ENCODE results near the gene FAM114A1.

The FAM114A1 gene

GRCh38 chr4:38867478-38868058, at the start of gene FAM114A1:
Gene FAM114A1, plus strand, starts transcription at chr4:38867806. Its CDS starts 10,273 bp downstream, at chr4:38878079.
- DNase-seq, result peak; percentile 37
- Mint-ChIP-seq H3K9me3 (no peaks in the 10 kb centered on the region), H3K27ac (peak within 1 kb of the TSS; percentile 24), H3K4me3 (peak within 1 kb of the TSS; percentile 71), H3K27me3 (peaks cover 23% of the 10 kb centered on the region), H3K36me3 (ENCODE audit: low read depth) (no peaks in the 10 kb centered on the region), H3K4me1 (peaks cover 10% of the 10 kb centered on the region)
- peak; percentile 75 for ATAC-seq

GRCh38 chr4:38818441-38818976, 49.1 kb upstream of the FAM114A1 start:
- ATAC-seq (no peak), DNase-seq (no peak)
- peak overlapping the region; percentile 25 for H3K27ac Mint-ChIP-seq
- peaks cover 17% of the 10 kb centered on the region for H3K9me3 Mint-ChIP-seq
- H3K4me3 Mint-ChIP-seq, result no peak overlapping the region
- peaks cover 2% of the 10 kb centered on the region for H3K27me3 Mint-ChIP-seq
- H3K4me1 Mint-ChIP-seq, result peaks cover 32% of the 10 kb centered on the region
- peaks cover 9% of the 10 kb centered on the region for H3K36me3 Mint-ChIP-seq (ENCODE audit: low read depth)

- Mint-ChIP-seq H3K4me3 (peak overlapping the region; percentile 7), H3K4me1 (peaks cover 32% of the 10 kb centered on the region), H3K27ac (peak overlapping the region; percentile 55), H3K27me3 (peaks cover 2% of the 10 kb centered on the region), H3K9me3 (peaks cover 18% of the 10 kb centered on the region), H3K36me3 (ENCODE audit: low read depth) (peaks cover 9% of the 10 kb centered on the region)
- ATAC-seq, result peak; percentile 64
- no peak for DNase-seq
Observed at GRCh38 chr4:38819569-38819968, 48.0 kb upstream of the FAM114A1 start.

GRCh38 chr4:38820329-38821061, 47.1 kb upstream of the FAM114A1 start:
- peaks cover 11% of the 10 kb centered on the region for H3K36me3 Mint-ChIP-seq (ENCODE audit: low read depth)
- ATAC-seq (no peak), DNase-seq (no peak)
- H3K27me3 Mint-ChIP-seq, result peaks cover 2% of the 10 kb centered on the region
- H3K4me1 Mint-ChIP-seq, result peaks cover 32% of the 10 kb centered on the region
- H3K9me3 Mint-ChIP-seq, result peaks cover 17% of the 10 kb centered on the region
- H3K4me3 Mint-ChIP-seq, result no peak overlapping the region
- peak overlapping the region; percentile 55 for H3K27ac Mint-ChIP-seq

GRCh38 chr4:38821739-38822138, 45.9 kb upstream of the FAM114A1 start:
- no peak overlapping the region for H3K4me3 Mint-ChIP-seq
- H3K9me3 Mint-ChIP-seq, result peaks cover 22% of the 10 kb centered on the region
- no peak overlapping the region for H3K27ac Mint-ChIP-seq
- ATAC-seq, result no peak
- peaks cover 24% of the 10 kb centered on the region for H3K4me1 Mint-ChIP-seq
- DNase-seq, result no peak
- H3K27me3 Mint-ChIP-seq, result no peaks in the 10 kb centered on the region
- H3K36me3 Mint-ChIP-seq (ENCODE audit: low read depth), result peaks cover 11% of the 10 kb centered on the region

- Mint-ChIP-seq H3K4me3 (no peak overlapping the region), H3K27me3 (no peaks in the 10 kb centered on the region), H3K27ac (no peak overlapping the region), H3K9me3 (peaks cover 22% of the 10 kb centered on the region), H3K36me3 (ENCODE audit: low read depth) (peaks cover 11% of the 10 kb centered on the region), H3K4me1 (peaks cover 24% of the 10 kb centered on the region)
- ATAC-seq, result no peak
- no peak for DNase-seq
Observed at GRCh38 chr4:38822748-38823303, 44.8 kb upstream of the FAM114A1 start.

- Mint-ChIP-seq H3K4me3 (no peak overlapping the region), H3K27ac (no peak overlapping the region), H3K36me3 (ENCODE audit: low read depth) (peaks cover 11% of the 10 kb centered on the region), H3K9me3 (peaks cover 22% of the 10 kb centered on the region), H3K4me1 (peaks cover 19% of the 10 kb centered on the region), H3K27me3 (no peaks in the 10 kb centered on the region)
- ATAC-seq (no peak), DNase-seq (no peak)
Observed at GRCh38 chr4:38823766-38824165, 43.8 kb upstream of the FAM114A1 start.

GRCh38 chr4:38829237-38829636, 38.4 kb upstream of the FAM114A1 start:
- H3K27ac Mint-ChIP-seq, result no peak overlapping the region
- no peaks in the 10 kb centered on the region for H3K4me1 Mint-ChIP-seq
- H3K27me3 Mint-ChIP-seq, result no peaks in the 10 kb centered on the region
- no peak overlapping the region for H3K4me3 Mint-ChIP-seq
- peaks cover 7% of the 10 kb centered on the region for H3K36me3 Mint-ChIP-seq (ENCODE audit: low read depth)
- DNase-seq, result no peak
- no peak for ATAC-seq
- peaks cover 8% of the 10 kb centered on the region for H3K9me3 Mint-ChIP-seq

- no peak overlapping the region for H3K27ac Mint-ChIP-seq
- no peaks in the 10 kb centered on the region for H3K27me3 Mint-ChIP-seq
Observed at GRCh38 chr4:38831653-38832052, 36.0 kb upstream of the FAM114A1 start.

GRCh38 chr4:38832206-38832605, 35.4 kb upstream of the FAM114A1 start:
- H3K27me3 Mint-ChIP-seq, result no peaks in the 10 kb centered on the region
- ATAC-seq (no peak), DNase-seq (no peak)
- H3K4me3 Mint-ChIP-seq, result no peak overlapping the region
- peaks cover 20% of the 10 kb centered on the region for H3K36me3 Mint-ChIP-seq (ENCODE audit: low read depth)
- H3K9me3 Mint-ChIP-seq, result peaks cover 16% of the 10 kb centered on the region
- peaks cover 4% of the 10 kb centered on the region for H3K4me1 Mint-ChIP-seq
- H3K27ac Mint-ChIP-seq, result no peak overlapping the region

More at GRCh38 chr4:38831653-38832052, 36.0 kb upstream of the FAM114A1 start:
- no peak for ATAC-seq
- H3K9me3 Mint-ChIP-seq, result peaks cover 16% of the 10 kb centered on the region
- DNase-seq, result no peak
- H3K4me3 Mint-ChIP-seq, result no peak overlapping the region
- H3K4me1 Mint-ChIP-seq, result no peaks in the 10 kb centered on the region
- H3K36me3 Mint-ChIP-seq (ENCODE audit: low read depth), result peaks cover 20% of the 10 kb centered on the region

GRCh38 chr4:38832624-38833528, 34.7 kb upstream of the FAM114A1 start:
- peak; percentile 40 for ATAC-seq
- H3K36me3 Mint-ChIP-seq (ENCODE audit: low read depth), result peaks cover 20% of the 10 kb centered on the region
- H3K27me3 Mint-ChIP-seq, result no peaks in the 10 kb centered on the region

GRCh38 chr4:38834570-38834969, 33.0 kb upstream of the FAM114A1 start:
- peaks cover 19% of the 10 kb centered on the region for H3K4me1 Mint-ChIP-seq
- peaks cover 20% of the 10 kb centered on the region for H3K36me3 Mint-ChIP-seq (ENCODE audit: low read depth)
- no peak overlapping the region for H3K27ac Mint-ChIP-seq
- peaks cover 16% of the 10 kb centered on the region for H3K9me3 Mint-ChIP-seq
- H3K4me3 Mint-ChIP-seq, result no peak overlapping the region
- DNase-seq (no peak), ATAC-seq (no peak)
- no peaks in the 10 kb centered on the region for H3K27me3 Mint-ChIP-seq

More at GRCh38 chr4:38832624-38833528, 34.7 kb upstream of the FAM114A1 start:
- no peak overlapping the region for H3K4me3 Mint-ChIP-seq
- no peak for DNase-seq
- peaks cover 16% of the 10 kb centered on the region for H3K9me3 Mint-ChIP-seq
- peaks cover 11% of the 10 kb centered on the region for H3K4me1 Mint-ChIP-seq
- no peak overlapping the region for H3K27ac Mint-ChIP-seq

GRCh38 chr4:38837334-38837733, 30.3 kb upstream of the FAM114A1 start:
- no peaks in the 10 kb centered on the region for H3K27me3 Mint-ChIP-seq
- H3K27ac Mint-ChIP-seq, result peak overlapping the region; percentile 6
- H3K36me3 Mint-ChIP-seq (ENCODE audit: low read depth), result peaks cover 20% of the 10 kb centered on the region
- H3K4me3 Mint-ChIP-seq, result no peak overlapping the region
- no peak for DNase-seq
- ATAC-seq, result peak; percentile 43
- H3K9me3 Mint-ChIP-seq, result peaks cover 16% of the 10 kb centered on the region
- peaks cover 19% of the 10 kb centered on the region for H3K4me1 Mint-ChIP-seq

- Mint-ChIP-seq H3K27ac (peak overlapping the region; percentile 6), H3K36me3 (ENCODE audit: low read depth) (peaks cover 20% of the 10 kb centered on the region), H3K9me3 (peaks cover 16% of the 10 kb centered on the region), H3K4me1 (peaks cover 19% of the 10 kb centered on the region), H3K27me3 (no peaks in the 10 kb centered on the region), H3K4me3 (no peak overlapping the region)
- DNase-seq, result no peak
- ATAC-seq, result peak; percentile 57
Observed at GRCh38 chr4:38837849-38838248, 29.8 kb upstream of the FAM114A1 start.

All from activated naive CD8-positive, alpha-beta T cell treated with anti-CD3 and anti-CD28 coated beads, Interleukin-2, amount 50 U/mL, for 24 hours (primary cell).